K562 (cell line): ENCODE data around the gene RNF19B. TPM values are rescaled to one million over a fixed set of nuclear protein-coding genes. Genes with fewer than 3 reads are reported as not detected.

Source experiments
- ATAC-seq: fragments of 200-7000 bp; cut with Tn5 transposase; 3 replicates; pipeline ENCODE4 v1.9.1; 2020; ENCODE audit warnings: moderate library complexity
- BruUV-seq: library from RNA; stranded (reverse); fragments of 400-500 nt; replicated peaks from 2 replicates; lab custom pipeline; 2021; lab: Mats Ljungman, UMichigan
- CTCF ChIA-PET: fragments of 300-600 bp; formaldehyde crosslinking; extraction: SDS; loops from one replicate; lab custom pipeline; 2021; ENCODE audit warnings: low intra/inter-chr PET ratio; lab: Yijun Ruan, JAX
- POLR2A ChIA-PET: fragments of 300-600, 350-650 bp; sonication (Branson Sonifier 250); formaldehyde crosslinking; extraction: SDS; loops from one replicate; lab custom pipeline; 2021; ENCODE audit warnings: antibody characterized with exemption, inconsistent platforms; lab: Yijun Ruan, JAX
- DNase-seq, 4 experiments: peaks; one replicate each; pipeline versions ENCODE4 v3.0.0 to v3.0.0-alpha.2; 2011 to 2018; ENCODE audit warnings: low spot score in 3 of 4, mixed read lengths in 3 of 4; ENCODE audit errors: extremely low read depth in 1 of 4
- FAIRE-seq: peaks from 2 replicates; lab custom pipeline; 2011; peaks lifted over from hg19 to GRCh38; lab: Jason Lieb, UNC
- H2AFZ ChIP-seq: 2 replicates; pipeline ENCODE4 v1.6.0; 2011; ENCODE audit warnings: low read depth, low read length, control low read depth, inconsistent platforms
- H3K27ac ChIP-seq: fragments of 200-600 bp; 3 replicates; pipeline ENCODE4 v1.8.0; 2011; ENCODE audit warnings: low read depth, mild to moderate bottlenecking, control low read depth, inconsistent platforms, low read length, moderate library complexity, mixed read lengths; ENCODE audit errors: extremely low read depth
- H3K27me3 ChIP-seq, 2 experiments: fragments of 300-600 bp in 1 of 2; 2 replicates in 1 of 2; 3 replicates in 1 of 2; pipeline versions ENCODE4 v1.6.0 to v1.8.0; 2011; ENCODE audit warnings: inconsistent platforms in 2 of 2, low read length in 2 of 2, mild to moderate bottlenecking in 1 of 2, mixed read lengths in 1 of 2, moderate library complexity in 1 of 2; ENCODE audit not compliant: control insufficient read depth in 2 of 2, insufficient read depth in 2 of 2
- H3K36me3 ChIP-seq: fragments of 300-600 bp; 3 replicates; pipeline ENCODE4 v1.8.0; 2011; ENCODE audit warnings: mild to moderate bottlenecking, low read length, inconsistent platforms; ENCODE audit not compliant: control insufficient read depth, insufficient read depth
- H3K4me1 ChIP-seq, 2 experiments: fragments of 200-600 bp in 1 of 2; replicated peaks in 1 of 2; 2 replicates in 1 of 2; 3 replicates in 1 of 2; pipeline versions ENCODE4 v1.5.1 to v1.8.0; 2011; ENCODE audit warnings: inconsistent platforms in 2 of 2, low read length in 2 of 2, mild to moderate bottlenecking in 1 of 2, mixed read lengths in 1 of 2, moderate library complexity in 1 of 2; ENCODE audit not compliant: control insufficient read depth in 2 of 2, insufficient read depth in 2 of 2
- H3K4me2 ChIP-seq: 2 replicates; pipeline ENCODE4 v1.6.1; 2011; ENCODE audit warnings: low read length, control low read depth, inconsistent platforms, mixed read lengths; ENCODE audit not compliant: insufficient read depth
- H3K4me3 ChIP-seq: fragments of 200-600 bp; sonication (generic), shearing (Covaris generic); 2 replicates; pipeline ENCODE4 v1.5.1; 2016; ENCODE audit warnings: control low read depth, inconsistent platforms
- H3K79me2 ChIP-seq: fragments of 200-600 bp; 3 replicates; pipeline ENCODE4 v1.8.0; 2011; ENCODE audit warnings: low read length, inconsistent platforms; ENCODE audit not compliant: control insufficient read depth, insufficient read depth
- H3K9ac ChIP-seq, 2 experiments: 2 replicates each; pipeline versions ENCODE4 v1.6.0 to v1.6.1; 2011; ENCODE audit warnings: low read depth in 2 of 2, low read length in 2 of 2, control low read depth in 1 of 2, inconsistent platforms in 1 of 2, mild to moderate bottlenecking in 1 of 2, mixed read lengths in 1 of 2; ENCODE audit not compliant: insufficient read depth in 1 of 2
- H3K9me1 ChIP-seq: one replicate; pipeline ENCODE4 v1.6.0; 2011; ENCODE audit warnings: inconsistent platforms, mild to moderate bottlenecking, low read length, moderate library complexity; ENCODE audit not compliant: control insufficient read depth, insufficient read depth
- H3K9me3 ChIP-seq: replicated peaks from 2 replicates; pipeline ENCODE4 v1.5.1; 2011; ENCODE audit warnings: low read depth, low read length, inconsistent platforms; ENCODE audit not compliant: control insufficient read depth, insufficient read depth
- H4K20me1 ChIP-seq: replicated peaks from 2 replicates; pipeline ENCODE4 v1.6.1; 2011; ENCODE audit warnings: low read length, inconsistent platforms, mixed read lengths; ENCODE audit not compliant: control insufficient read depth, insufficient read depth
- ATF7 ChIP-seq: fragments of 450-650 bp; IDR thresholded peaks from 2 replicates; pipeline ENCODE4 v1.7.1; 2014; ENCODE audit warnings: mild to moderate bottlenecking, moderate library complexity
- CBFA2T2 ChIP-seq: fragments of 450-650 bp; conservative IDR thresholded peaks from 2 replicates; pipeline ENCODE4 v1.6.1; 2017; ENCODE audit warnings: mild to moderate bottlenecking
- CTBP1 ChIP-seq: fragments of 450-650 bp; IDR thresholded peaks from 2 replicates; pipeline ENCODE4 v1.6.1; 2016; ENCODE audit warnings: borderline replicate concordance
- JUND ChIP-seq, 2 experiments: IDR thresholded peaks; 2 replicates in 1 of 2; 3 replicates in 1 of 2; pipeline ENCODE4 v1.6.1; 2011; ENCODE audit warnings: borderline replicate concordance in 2 of 2, low read depth in 2 of 2, low read length in 2 of 2, improper control_type of control experiment in 1 of 2, missing biosample characterization in 1 of 2, missing genetic modification characterization in 1 of 2, missing genetic modification reagents in 1 of 2
- KAT2B ChIP-seq: IDR thresholded peaks from one replicate; pipeline ENCODE4 v1.6.1; 2012; ENCODE audit warnings: low read depth, mild to moderate bottlenecking, control low read depth, inconsistent platforms, low read length, moderate library complexity
- KDM2B ChIP-seq: fragments of 250-450 bp; sonication (Bioruptor Pico); IDR thresholded peaks from 2 replicates; pipeline ENCODE4 v1.8.0; 2021; ENCODE audit warnings: mild to moderate bottlenecking, moderate library complexity
- MAFG ChIP-seq: fragments of 450-650 bp; conservative IDR thresholded peaks from 2 replicates; pipeline ENCODE4 v1.6.1; 2016; ENCODE audit warnings: missing genetic modification characterization, missing compliant biosample characterization
- PCBP2 ChIP-seq: fragments of 200-400 bp; formaldehyde crosslinking; IDR thresholded peaks from 2 replicates; pipeline ENCODE4 v1.6.1; 2018; ENCODE audit warnings: low read length, low read depth, mild to moderate bottlenecking, moderate library complexity; ENCODE audit not compliant: poor library complexity, severe bottlenecking
- POLR2G ChIP-seq: fragments of 200-400 bp; formaldehyde crosslinking; IDR thresholded peaks from 2 replicates; pipeline ENCODE4 v1.6.1; 2017; ENCODE audit warnings: low read depth, mild to moderate bottlenecking, antibody characterized with exemption, low read length, moderate library complexity
- SMAD1 ChIP-seq: fragments of 150-350 bp; IDR thresholded peaks from 2 replicates; pipeline ENCODE4 v1.6.1; 2014; ENCODE audit warnings: low read length, low read depth; ENCODE audit not compliant: partially characterized antibody
- SRSF9 ChIP-seq: fragments of 200-400 bp; formaldehyde crosslinking; IDR thresholded peaks from 2 replicates; pipeline ENCODE4 v1.6.1; 2017; ENCODE audit warnings: low read depth, low read length, borderline replicate concordance
- TAF15 ChIP-seq: fragments of 200-400 bp; formaldehyde crosslinking; IDR thresholded peaks from 2 replicates; pipeline ENCODE4 v1.6.1; 2017; ENCODE audit warnings: mild to moderate bottlenecking, low read depth, low read length, moderate library complexity
- WGBS: fragments of 100-300 bp; shearing (Covaris generic); methylation state at CpG from one replicate; pipeline ENCODE4 v1.1.6; 2016; ENCODE audit warnings: low coverage, mixed read lengths; ENCODE audit not compliant: insufficient coverage; ENCODE audit errors: missing lambda C conversion rate; 5-methylcytosine and 5-hydroxymethylcytosine counted together
- in situ Hi-C: fragments of 300-500 bp; cut with MboI; formaldehyde crosslinking; loops from 4 replicates; pipeline ENCODE4 v1.15.0; 2018; ENCODE audit warnings: inconsistent platforms, mixed read lengths
- intact Hi-C: fragments of 100-400 bp; cut with micrococcal nuclease; formaldehyde crosslinking; loops from 2 replicates; pipeline ENCODE4 v1.14.2; 2022
- polyA plus RNA-seq, 8 experiments: library from polyadenylated mRNA; depleted of rRNA in 4 of 8; stranded (reverse) in 5 of 8; unstranded in 3 of 8; fragments of >200 nt; fragmentation: Nextera tagmentation in 2 of 8; fragmentation: Illumina TruSeq in 1 of 8; extraction: Ambion mirVana in 2 of 8; extraction: Trizol in 1 of 8; gene quantifications; 2 replicates each; pipeline versions ENCODE4 v1.2.1 to v1.2.3, GENCODE V29; 2011 to 2014; ENCODE audit warnings: inconsistent platforms in 1 of 8, missing spikeins in 1 of 8
- total RNA-seq, 7 experiments: library from RNA; depleted of rRNA in 6 of 7; stranded (reverse); fragments of >200 nt in 6 of 7; fragmentation: Illumina TruSeq in 2 of 7; extraction: Trizol in 2 of 7; gene quantifications; 2 replicates each; pipeline versions ENCODE4 v1.2.1 to v1.2.3, GENCODE V29; 2011 to 2021; ENCODE audit warnings: low replicate concordance in 1 of 7
- TF ChIP-seq, protein P1 (sequence below), 2 experiments: fragments of 450-650 bp in 1 of 2; sonication (generic) in 1 of 2; formaldehyde crosslinking in 1 of 2; IDR thresholded peaks in 1 of 2; conservative IDR thresholded peaks in 1 of 2; 2 replicates each; pipeline versions ENCODE4 v1.6.1 to v1.8.1; 2016 to 2023; ENCODE audit warnings: mild to moderate bottlenecking in 2 of 2, moderate library complexity in 2 of 2, inconsistent platforms in 1 of 2, missing genetic modification reagents in 1 of 2
- TF ChIP-seq, protein P2 (sequence below), 2 experiments: fragments of 450-650 bp; IDR thresholded peaks; 2 replicates each; pipeline ENCODE4 v1.6.1; 2016
- TF ChIP-seq, protein P3 (sequence below): fragments of 450-650 bp; conservative IDR thresholded peaks from 2 replicates; pipeline ENCODE4 v1.6.1; 2016; ENCODE audit warnings: missing genetic modification characterization, low read depth, mild to moderate bottlenecking, missing compliant biosample characterization, moderate library complexity

Gene RNF19B
- total and polyA plus RNA-seq, 9 of the 15 experiments (the other 6 are each of a cell fraction or from before 2014, with no cell fraction given): 2.6 to 14.9 (median 10.1) TPM

DNA sequence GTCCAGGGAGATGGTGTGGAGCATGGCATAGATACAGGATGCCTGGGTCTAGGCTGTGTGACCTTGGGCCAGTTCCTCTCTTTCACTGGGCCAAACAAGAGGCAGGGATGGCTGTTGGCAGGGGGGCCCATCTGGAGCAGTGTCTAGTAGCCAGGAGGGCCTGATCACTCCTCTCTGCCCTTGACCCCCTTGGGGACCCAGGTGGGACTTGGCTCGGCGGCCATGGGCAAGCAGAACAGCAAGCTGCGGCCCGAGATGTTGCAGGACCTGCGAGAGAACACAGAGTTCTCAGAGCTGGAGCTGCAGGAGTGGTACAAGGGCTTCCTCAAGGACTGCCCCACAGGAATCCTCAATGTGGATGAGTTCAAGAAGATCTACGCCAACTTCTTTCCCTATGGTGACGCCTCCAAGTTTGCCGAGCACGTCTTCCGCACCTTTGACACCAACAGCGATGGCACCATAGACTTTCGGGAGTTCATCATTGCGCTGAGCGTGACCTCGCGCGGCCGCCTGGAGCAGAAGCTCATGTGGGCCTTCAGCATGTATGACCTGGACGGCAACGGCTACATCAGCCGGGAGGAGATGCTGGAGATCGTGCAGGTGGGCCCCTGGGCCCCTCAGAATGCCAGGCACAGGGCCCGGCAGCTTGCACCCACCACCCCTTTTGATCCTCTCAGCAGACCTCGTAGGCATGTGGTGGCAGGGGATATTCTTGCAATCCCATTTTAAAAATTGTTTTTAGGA lies 75.8 kb downstream of the RNF19B start:
- POLR2A ChIA-PET: interaction anchor here (1.0 kb wide), 1 partner anchor 192 kb away, joined by 3 read pairs; no protein-coding TSS in a partner anchor
- in situ Hi-C loops: loop anchor here (25.0 kb wide), 1 partner anchor 723 kb away; no protein-coding TSS in a partner anchor
- no peak overlapping the region for H2AFZ ChIP-seq

More for the DNA sequence above, 75.8 kb downstream of the RNF19B start:
- no peak for DNase-seq
- Histone ChIP-seq H3K36me3 (no peaks in the 10 kb centered on the region), H3K4me2 (no peak overlapping the region), H3K27ac (no peak overlapping the region), H3K9ac (no peak overlapping the region), H3K9me3 (no peaks in the 10 kb centered on the region), H4K20me1 (peaks cover 35% of the 10 kb centered on the region), H3K4me3 (no peak overlapping the region), H3K4me1 (peaks cover 5 to 39% of the 10 kb centered on the region in 2 experiments; a peak in 4 of 5 replicates), H3K9me1 (no peaks in the 10 kb centered on the region), H3K27me3 (peaks cover 5 to 53% of the 10 kb centered on the region in 2 experiments; a peak in 3 of 5 replicates), H3K79me2 (no peaks in the 10 kb centered on the region)
- BruUV-seq: no TSS peak
- 5% methylated on average over 24 of the region's 24 CpGs for WGBS
- no peak for ATAC-seq
- no peak for FAIRE-seq
- intact Hi-C loops: no loop called here
- TF ChIP-seq PCBP2: no peak
- TF ChIP-seq ATF7: no peak
- TF ChIP-seq KAT2B: no peak
- TF ChIP-seq CBFA2T2: no peak
- no peak for TF ChIP-seq TAF15
- TF ChIP-seq, protein P1, sequence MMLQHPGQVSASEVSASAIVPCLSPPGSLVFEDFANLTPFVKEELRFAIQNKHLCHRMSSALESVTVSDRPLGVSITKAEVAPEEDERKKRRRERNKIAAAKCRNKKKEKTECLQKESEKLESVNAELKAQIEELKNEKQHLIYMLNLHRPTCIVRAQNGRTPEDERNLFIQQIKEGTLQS (IDR thresholded peaks at IDR 0.05): no peak
- TF ChIP-seq, protein P1 (CRISPR knock-in tag; conservative IDR thresholded peaks at IDR 0.05): no peak
- no peak for TF ChIP-seq MAFG (tag)
- TF ChIP-seq CTBP1: no peak
- TF ChIP-seq, protein P2, sequence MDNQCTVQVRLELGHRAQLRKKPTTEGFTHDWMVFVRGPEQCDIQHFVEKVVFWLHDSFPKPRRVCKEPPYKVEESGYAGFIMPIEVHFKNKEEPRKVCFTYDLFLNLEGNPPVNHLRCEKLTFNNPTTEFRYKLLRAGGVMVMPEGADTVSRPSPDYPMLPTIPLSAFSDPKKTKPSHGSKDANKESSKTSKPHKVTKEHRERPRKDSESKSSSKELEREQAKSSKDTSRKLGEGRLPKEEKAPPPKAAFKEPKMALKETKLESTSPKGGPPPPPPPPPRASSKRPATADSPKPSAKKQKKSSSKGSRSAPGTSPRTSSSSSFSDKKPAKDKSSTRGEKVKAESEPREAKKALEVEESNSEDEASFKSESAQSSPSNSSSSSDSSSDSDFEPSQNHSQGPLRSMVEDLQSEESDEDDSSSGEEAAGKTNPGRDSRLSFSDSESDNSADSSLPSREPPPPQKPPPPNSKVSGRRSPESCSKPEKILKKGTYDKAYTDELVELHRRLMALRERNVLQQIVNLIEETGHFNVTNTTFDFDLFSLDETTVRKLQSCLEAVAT (IDR thresholded peaks at IDR 0.05): no peak
- no peak for TF ChIP-seq SRSF9
- TF ChIP-seq KDM2B (CRISPR knock-in tag): no peak
- TF ChIP-seq JUND (IDR thresholded peaks at IDR 0.05; ENCODE audit: borderline replicate concordance, low read depth, low read length): no peak
- no peak for TF ChIP-seq JUND (tag; IDR thresholded peaks at IDR 0.05; ENCODE audit: borderline replicate concordance, low read depth, low read length)
- TF ChIP-seq SMAD1: no peak
- no peak for TF ChIP-seq POLR2G
- TF ChIP-seq, protein P3, sequence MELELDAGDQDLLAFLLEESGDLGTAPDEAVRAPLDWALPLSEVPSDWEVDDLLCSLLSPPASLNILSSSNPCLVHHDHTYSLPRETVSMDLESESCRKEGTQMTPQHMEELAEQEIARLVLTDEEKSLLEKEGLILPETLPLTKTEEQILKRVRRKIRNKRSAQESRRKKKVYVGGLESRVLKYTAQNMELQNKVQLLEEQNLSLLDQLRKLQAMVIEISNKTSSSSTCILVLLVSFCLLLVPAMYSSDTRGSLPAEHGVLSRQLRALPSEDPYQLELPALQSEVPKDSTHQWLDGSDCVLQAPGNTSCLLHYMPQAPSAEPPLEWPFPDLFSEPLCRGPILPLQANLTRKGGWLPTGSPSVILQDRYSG (tag): no peak
- CTCF ChIA-PET: no interaction called here
